ENCODE results near the gene PCDHB15.
"Not testable (repeated sequence)": the region's sequence is repeated elsewhere in the genome, so short reads cannot be mapped to it uniquely, and the experiment has no call there.

Gene PCDHB15

DNA sequence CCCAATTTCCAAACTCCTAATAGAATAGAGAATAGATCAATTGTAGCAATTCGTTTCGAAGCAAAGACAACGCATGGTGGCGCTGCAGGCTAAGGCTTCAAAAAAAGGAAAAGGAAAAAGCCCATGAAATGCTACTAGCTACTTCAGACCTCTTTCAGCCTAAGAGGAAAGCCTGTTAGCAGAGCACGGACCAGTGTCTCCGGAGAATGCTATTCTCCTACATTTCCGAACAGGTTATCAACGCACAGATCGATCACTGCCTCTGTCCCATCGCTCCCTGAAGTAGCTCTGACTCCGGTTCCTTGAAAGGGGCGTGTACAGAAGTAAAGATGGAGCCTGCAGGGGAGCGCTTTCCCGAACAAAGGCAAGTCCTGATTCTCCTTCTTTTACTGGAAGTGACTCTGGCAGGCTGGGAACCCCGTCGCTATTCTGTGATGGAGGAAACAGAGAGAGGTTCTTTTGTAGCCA, at the start of gene PCDHB15:
TSS of gene PCDHB15 (plus strand) at position 146 of the 468 bp plus-strand sequence. CDS start at position 330, 184 bp downstream.
- no peaks in the 10 kb centered on the region for H3K4me1 ChIP-seq (ENCODE audit: insufficient read depth, low read length)
- H3K9me3 ChIP-seq (ENCODE audit: control insufficient read depth, insufficient read depth, low read length), result no peaks in the 10 kb centered on the region; the same call in none of the 2 replicates
- peak within 1 kb of the TSS; percentile 26 for H3K9ac ChIP-seq (ENCODE audit: low read depth, low read length)
- no peaks in the 10 kb centered on the region; the same call in 1 of the 2 replicates for H3K36me3 ChIP-seq (ENCODE audit: insufficient read depth, low read length)

GRCh38 chr5:141196363-141196762, 48.8 kb upstream of the PCDHB15 start:
- H3K4me1 ChIP-seq (ENCODE audit: insufficient read depth, low read length), result no peaks in the 10 kb centered on the region
- H3K9ac ChIP-seq (ENCODE audit: low read depth, low read length), result no peak overlapping the region
- H3K9me3 ChIP-seq (ENCODE audit: control insufficient read depth, insufficient read depth, low read length), result peaks cover 4% of the 10 kb centered on the region; the same call in 1 of the 2 replicates

GRCh38 chr5:141199359-141200235, 45.6 kb upstream of the PCDHB15 start, which contains the start of gene PCDHB11:
TSS of gene PCDHB11 (plus strand) at chr5:141199627. CDS start at chr5:141199775, 148 bp downstream.
- Histone ChIP-seq H3K9ac (ENCODE audit: low read depth, low read length) (no peak within 1 kb of the TSS), H3K9me3 (ENCODE audit: control insufficient read depth, insufficient read depth, low read length) (peaks cover 4% of the 10 kb centered on the region; the same call in 1 of the 2 replicates), H3K4me1 (ENCODE audit: insufficient read depth, low read length) (no peaks in the 10 kb centered on the region), H3K36me3 (ENCODE audit: insufficient read depth, low read length) (no peaks in the 10 kb centered on the region)

More at GRCh38 chr5:141196363-141196762, 48.8 kb upstream of the PCDHB15 start:
- H3K36me3 ChIP-seq (ENCODE audit: insufficient read depth, low read length), result no peaks in the 10 kb centered on the region

DNA sequence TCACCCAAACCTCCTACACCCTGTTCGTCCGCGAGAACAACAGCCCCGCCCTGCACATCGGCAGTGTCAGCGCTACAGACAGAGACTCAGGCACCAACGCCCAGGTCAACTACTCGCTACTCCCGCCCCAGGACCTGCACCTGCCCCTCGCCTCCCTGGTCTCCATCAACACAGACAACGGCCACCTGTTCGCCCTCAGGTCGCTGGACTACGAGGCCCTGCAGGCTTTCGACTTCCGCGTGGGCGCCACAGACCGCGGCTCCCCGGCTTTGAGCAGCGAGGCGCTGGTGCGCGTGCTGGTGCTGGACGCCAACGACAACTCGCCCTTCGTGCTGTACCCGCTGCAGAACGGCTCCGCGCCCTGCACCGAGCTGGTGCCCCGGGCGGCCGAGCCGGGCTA, 44.1 kb upstream of the PCDHB15 start:
- H3K9me3 ChIP-seq (ENCODE audit: control insufficient read depth, insufficient read depth, low read length); H3K9ac ChIP-seq (ENCODE audit: low read depth, low read length); H3K4me1 ChIP-seq (ENCODE audit: insufficient read depth, low read length); H3K36me3 ChIP-seq (ENCODE audit: insufficient read depth, low read length): not testable (repeated sequence)

- H3K36me3 ChIP-seq (ENCODE audit: insufficient read depth, low read length); H3K9ac ChIP-seq (ENCODE audit: low read depth, low read length); H3K9me3 ChIP-seq (ENCODE audit: control insufficient read depth, insufficient read depth, low read length); H3K4me1 ChIP-seq (ENCODE audit: insufficient read depth, low read length): not testable (repeated sequence)
Observed at GRCh38 chr5:141201646-141202045, 43.5 kb upstream of the PCDHB15 start.

DNA sequence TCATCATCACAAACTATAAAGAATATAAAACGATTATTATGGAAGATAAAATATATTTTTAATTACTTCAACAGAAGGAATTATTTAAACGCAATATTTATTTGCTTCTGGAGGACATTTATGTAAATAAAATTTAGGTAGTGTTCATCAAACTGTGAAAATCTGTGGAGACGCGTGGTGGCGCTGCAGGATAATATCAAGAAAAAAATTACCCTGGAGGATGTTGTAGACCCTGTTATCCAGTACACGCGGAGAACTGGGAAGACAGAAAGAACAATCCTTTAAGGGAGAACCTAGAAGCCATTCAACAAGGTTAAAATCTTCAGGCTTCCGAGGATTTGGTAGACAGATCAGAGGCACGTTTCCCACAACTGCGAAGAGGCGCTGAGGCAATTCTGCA, 36.7 kb upstream of the PCDHB15 start, which contains the start of gene PCDHB12:
TSS of gene PCDHB12 (plus strand) at position 242 of the 400 bp plus-strand sequence. CDS start 189 bp downstream, outside the sequence.
- H3K4me1 ChIP-seq (ENCODE audit: insufficient read depth, low read length), result no peaks in the 10 kb centered on the region
- H3K9me3 ChIP-seq (ENCODE audit: control insufficient read depth, insufficient read depth, low read length), result no peaks in the 10 kb centered on the region
- H3K36me3 ChIP-seq (ENCODE audit: insufficient read depth, low read length), result no peaks in the 10 kb centered on the region
- H3K9ac ChIP-seq (ENCODE audit: low read depth, low read length), result no peak within 1 kb of the TSS

GRCh38 chr5:141210281-141210680, 34.9 kb upstream of the PCDHB15 start:
- H3K36me3 ChIP-seq (ENCODE audit: insufficient read depth, low read length); H3K9me3 ChIP-seq (ENCODE audit: control insufficient read depth, insufficient read depth, low read length); H3K9ac ChIP-seq (ENCODE audit: low read depth, low read length); H3K4me1 ChIP-seq (ENCODE audit: insufficient read depth, low read length): not testable (repeated sequence)

- H3K9ac ChIP-seq (ENCODE audit: low read depth, low read length); H3K9me3 ChIP-seq (ENCODE audit: control insufficient read depth, insufficient read depth, low read length); H3K4me1 ChIP-seq (ENCODE audit: insufficient read depth, low read length); H3K36me3 ChIP-seq (ENCODE audit: insufficient read depth, low read length): not testable (repeated sequence)
Observed at GRCh38 chr5:141210849-141211248, 34.3 kb upstream of the PCDHB15 start.

GRCh38 chr5:141213656-141214339, 31.4 kb upstream of the PCDHB15 start, which contains the start of gene PCDHB13:
TSS of gene PCDHB13 (plus strand) at chr5:141213919. CDS start at chr5:141214124, 205 bp downstream.
- not testable (repeated sequence) for H3K9me3 ChIP-seq (ENCODE audit: control insufficient read depth, insufficient read depth, low read length); H3K4me1 ChIP-seq (ENCODE audit: insufficient read depth, low read length)
- H3K9ac ChIP-seq (ENCODE audit: low read depth, low read length), result peak within 1 kb of the TSS; percentile 33; the same call in 1 of the 2 replicates

GRCh38 chr5:141214583-141214982, 30.6 kb upstream of the PCDHB15 start:
- not testable (repeated sequence) for H3K36me3 ChIP-seq (ENCODE audit: insufficient read depth, low read length); H3K4me1 ChIP-seq (ENCODE audit: insufficient read depth, low read length); H3K9ac ChIP-seq (ENCODE audit: low read depth, low read length); H3K9me3 ChIP-seq (ENCODE audit: control insufficient read depth, insufficient read depth, low read length)

More at GRCh38 chr5:141213656-141214339, 31.4 kb upstream of the PCDHB15 start, which contains the start of gene PCDHB13:
- not testable (repeated sequence) for H3K36me3 ChIP-seq (ENCODE audit: insufficient read depth, low read length)

GRCh38 chr5:141215504-141215903, 29.7 kb upstream of the PCDHB15 start:
- H3K4me1 ChIP-seq (ENCODE audit: insufficient read depth, low read length); H3K9me3 ChIP-seq (ENCODE audit: control insufficient read depth, insufficient read depth, low read length); H3K9ac ChIP-seq (ENCODE audit: low read depth, low read length); H3K36me3 ChIP-seq (ENCODE audit: insufficient read depth, low read length): not testable (repeated sequence)

- not testable (repeated sequence) for H3K4me1 ChIP-seq (ENCODE audit: insufficient read depth, low read length); H3K9me3 ChIP-seq (ENCODE audit: control insufficient read depth, insufficient read depth, low read length); H3K36me3 ChIP-seq (ENCODE audit: insufficient read depth, low read length); H3K9ac ChIP-seq (ENCODE audit: low read depth, low read length)
Observed at GRCh38 chr5:141216035-141216434, 29.2 kb upstream of the PCDHB15 start.

DNA sequence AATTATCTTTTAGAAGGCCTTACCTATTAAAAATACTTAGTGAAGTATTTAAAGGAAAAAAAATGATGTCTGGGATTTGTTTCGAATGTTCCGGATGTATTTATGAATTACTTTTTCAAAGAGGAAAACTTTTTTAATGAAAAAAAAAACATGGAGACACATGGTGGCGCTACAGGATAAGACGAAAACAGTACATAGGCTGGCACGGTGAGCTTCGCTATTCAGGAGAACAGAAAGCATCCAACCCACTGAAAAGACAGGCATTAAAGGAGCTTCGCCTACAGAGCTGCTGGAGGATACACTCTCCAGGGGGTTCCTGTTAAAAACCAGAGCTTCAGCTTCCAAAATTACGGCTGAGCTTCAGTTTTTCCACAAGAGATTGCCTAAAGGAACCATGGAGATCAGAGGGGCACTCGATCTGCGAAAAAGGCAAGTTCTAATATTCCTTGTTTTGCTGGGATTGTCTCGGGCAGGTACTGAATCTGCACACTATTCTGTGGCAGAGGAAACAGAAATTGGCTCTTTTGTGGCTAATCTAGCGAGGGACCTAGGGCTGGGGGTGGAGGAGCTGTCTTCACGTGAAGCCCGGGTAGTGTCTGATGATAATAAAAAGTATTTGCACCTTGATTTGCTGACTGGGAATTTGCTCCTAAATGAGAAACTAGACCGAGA, 21.9 kb upstream of the PCDHB15 start, which contains the start of gene PCDHB14:
TSS of gene PCDHB14 (plus strand) at position 232 of the 672 bp plus-strand sequence. CDS start at position 395, 163 bp downstream.
- H3K36me3 ChIP-seq (ENCODE audit: insufficient read depth, low read length), result no peaks in the 10 kb centered on the region
- H3K4me1 ChIP-seq (ENCODE audit: insufficient read depth, low read length), result no peaks in the 10 kb centered on the region
- H3K9me3 ChIP-seq (ENCODE audit: control insufficient read depth, insufficient read depth, low read length), result no peaks in the 10 kb centered on the region
- H3K9ac ChIP-seq (ENCODE audit: low read depth, low read length), result peak within 1 kb of the TSS; percentile 4; the same call in 1 of the 2 replicates

DNA sequence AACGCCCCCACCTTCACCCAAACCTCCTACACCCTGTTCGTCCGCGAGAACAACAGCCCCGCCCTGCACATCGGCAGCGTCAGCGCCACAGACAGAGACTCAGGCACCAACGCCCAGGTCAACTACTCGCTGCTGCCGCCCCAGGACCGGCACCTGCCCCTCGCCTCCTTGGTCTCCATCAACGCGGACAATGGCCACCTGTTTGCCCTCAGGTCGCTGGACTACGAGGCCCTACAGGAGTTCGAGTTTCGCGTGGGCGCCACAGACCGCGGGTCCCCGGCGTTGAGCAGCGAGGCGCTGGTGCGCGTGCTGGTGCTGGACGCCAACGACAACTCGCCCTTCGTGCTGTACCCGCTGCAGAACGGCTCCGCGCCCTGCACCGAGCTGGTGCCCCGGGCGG, 20.4 kb upstream of the PCDHB15 start:
- not testable (repeated sequence) for H3K9me3 ChIP-seq (ENCODE audit: control insufficient read depth, insufficient read depth, low read length); H3K36me3 ChIP-seq (ENCODE audit: insufficient read depth, low read length); H3K9ac ChIP-seq (ENCODE audit: low read depth, low read length); H3K4me1 ChIP-seq (ENCODE audit: insufficient read depth, low read length)

Measured in ES-I3 (cell line).